Epidermal melanocyte (primary cell): ENCODE measurements around the gene BSND.

Experiments used
- DNase-seq: peaks from one replicate; pipeline ENCODE4 v3.0.0; 2011; ENCODE audit warnings: low spot score; ENCODE audit not compliant: insufficient read length

Gene BSND

DNA sequence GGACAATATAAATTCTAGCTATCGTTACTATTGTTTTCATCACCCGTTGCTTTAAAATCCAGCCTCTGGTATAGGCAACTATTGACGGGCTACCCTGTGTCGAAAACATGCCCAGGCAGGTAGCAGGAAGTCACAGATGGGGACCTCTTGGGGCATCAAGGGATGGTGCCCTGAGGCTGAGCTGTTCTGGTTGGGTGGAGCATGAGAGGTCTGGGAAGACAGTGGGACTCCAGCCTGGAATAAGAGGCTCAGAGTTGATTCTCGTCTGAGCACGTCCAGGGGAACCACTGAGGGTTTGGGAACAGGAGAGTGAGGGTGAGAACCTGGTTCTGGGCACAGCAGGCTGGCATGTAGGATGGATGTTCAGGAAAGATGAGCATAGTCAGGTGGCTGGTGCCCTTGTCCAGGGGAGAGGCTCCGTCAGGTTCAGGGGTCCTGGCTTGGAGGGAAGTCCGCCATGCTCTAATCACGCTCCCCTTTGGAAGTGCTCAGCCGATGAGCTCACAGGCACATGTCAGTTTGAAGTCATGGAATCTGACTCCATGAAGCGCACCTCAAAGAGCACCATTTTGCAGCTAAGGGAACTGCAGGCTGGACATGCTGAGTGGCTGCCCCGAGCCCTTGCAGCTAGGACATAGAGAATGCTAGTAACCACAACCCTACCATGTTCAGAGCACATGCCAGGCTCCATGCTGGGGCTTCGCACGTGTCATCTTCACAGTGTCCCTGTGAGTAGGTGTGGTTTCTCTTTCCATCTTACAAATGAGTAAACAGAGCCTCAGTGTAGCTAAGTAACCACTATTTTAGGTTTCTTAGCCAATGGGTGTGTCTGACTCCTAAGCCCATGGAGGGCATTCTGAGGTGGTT is 61.6 kb downstream of the BSND start:
- DNase-seq: no peak

GRCh38 chr1:55061000-55061705 is 62.4 kb downstream of the BSND start:
- no peak for DNase-seq
